Uterus (tissue), 4 donors: ENCODE results near the gene DMPK. TPM values are rescaled to one million over a fixed set of nuclear protein-coding genes. Genes with fewer than 3 reads are reported as not detected.
"Not testable (repeated sequence)": the region's sequence is repeated elsewhere in the genome, so short reads cannot be mapped to it uniquely, and the experiment has no call there.

ENCODE experiments used
- DNase-seq, 2 donors: peaks; one replicate each; pipeline ENCODE4 v3.0.0-alpha.2; 2019 to 2020
- H3K27ac ChIP-seq, 2 donors: fragments of 200-600 bp; sonication (generic); 1 replicate in 1 of 2; 2 replicates in 1 of 2; pipeline ENCODE4 v1.5.1; 2016 to 2018
- H3K27me3 ChIP-seq, 2 donors: fragments of 200-600 bp; sonication (generic); one replicate each; pipeline ENCODE4 v1.5.1; 2018 to 2019; ENCODE audit warnings: control low read depth in 1 of 2
- H3K36me3 ChIP-seq, 2 donors: fragments of 200-600 bp; sonication (generic); one replicate each; pipeline ENCODE4 v1.5.1; 2019; ENCODE audit warnings: control low read depth in 1 of 2
- H3K4me1 ChIP-seq, 2 donors: fragments of 200-600 bp; sonication (generic); one replicate each; pipeline ENCODE4 v1.5.1; 2018 to 2019; ENCODE audit warnings: control low read depth in 1 of 2
- H3K4me3 ChIP-seq, 2 donors: fragments of 200-600 bp; sonication (generic); 1 replicate in 1 of 2; 2 replicates in 1 of 2; pipeline ENCODE4 v1.5.1; 2018 to 2019; ENCODE audit warnings: mild to moderate bottlenecking in 1 of 2
- H3K9me3 ChIP-seq, 2 donors: fragments of 200-600 bp; sonication (generic); one replicate each; pipeline ENCODE4 v1.5.1; 2019; ENCODE audit warnings: control low read depth in 1 of 2
- CTCF ChIP-seq, 4 experiments: fragments of 200-600 bp in 2 of 4; fragments of 450-650 bp in 2 of 4; sonication (generic) in 2 of 4; IDR thresholded peaks; one replicate each; pipeline ENCODE4 v1.5.1; 2016 to 2019; ENCODE audit warnings: antibody characterized with exemption in 4 of 4, mild to moderate bottlenecking in 2 of 4, moderate library complexity in 1 of 4
- POLR2A ChIP-seq, 2 donors: fragments of 450-650 bp; IDR thresholded peaks; one replicate each; pipeline ENCODE4 v1.6.1; 2016; ENCODE audit warnings: antibody characterized with exemption in 2 of 2, mild to moderate bottlenecking in 1 of 2, moderate library complexity in 1 of 2
- intact Hi-C: fragments of 100-400 bp; cut with DNase I; formaldehyde crosslinking; loops from one replicate; pipeline ENCODE4 v1.15.1; 2023; ENCODE audit warnings: low total_unique reads
- total RNA-seq, 4 donors: library from RNA; depleted of rRNA in 3 of 4; stranded (reverse); fragments of >200 nt in 3 of 4; gene quantifications; one replicate each; pipeline versions ENCODE4 v1.1.0 to v1.2.4, GENCODE V29; 2014 to 2023
- donor health status: DM: yes; HTN: yes; CAD: no.

Gene DMPK
- total RNA-seq, 4 donors from 2014 or later = 15.3 to 211 (median 43.8) TPM

GRCh38 chr19:45733160-45733810 lies 49.0 kb downstream of the DMPK start, which contains the start of gene MEIOSIN:
MEIOSIN (plus strand) TSS chr19:45733439; CDS start chr19:45735377, 1,938 bp downstream.
- DNase-seq = no peak

GRCh38 chr19:45730368-45731288 lies 51.7 kb downstream of the DMPK start, which contains the start of gene FBXO46:
FBXO46 (minus strand) TSS chr19:45730896; CDS start chr19:45713495, 17,401 bp downstream.
- H3K36me3 ChIP-seq = no peaks in the 10 kb centered on the region
- no peaks in the 10 kb centered on the region for H3K27me3 ChIP-seq
- peak within 1 kb of the TSS; percentile 72 to 73 for H3K27ac ChIP-seq
- intact Hi-C loops = no loop called here
- H3K4me1 ChIP-seq = peaks cover 0 to 4% of the 10 kb centered on the region in 2 donors
- peak; percentile 97 for DNase-seq
- no peaks in the 10 kb centered on the region for H3K9me3 ChIP-seq
- TF ChIP-seq CTCF (IDR thresholded peaks at IDR 0.05) (peak in 1 of 4 experiments; percentile 37), POLR2A (IDR thresholded peaks at IDR 0.05) (peak; percentile 76 to 77)
- H3K4me3 ChIP-seq = peak within 1 kb of the TSS; percentile 89 to 94

More at GRCh38 chr19:45733160-45733810, 49.0 kb downstream of the DMPK start, which contains the start of gene MEIOSIN:
- H3K4me3 ChIP-seq = no peak within 1 kb of the TSS
- H3K36me3 ChIP-seq = no peaks in the 10 kb centered on the region
- H3K27me3 ChIP-seq = no peaks in the 10 kb centered on the region
- no peak within 1 kb of the TSS for H3K27ac ChIP-seq
- H3K9me3 ChIP-seq = no peaks in the 10 kb centered on the region
- TF ChIP-seq CTCF (IDR thresholded peaks at IDR 0.05) (no peak), POLR2A (IDR thresholded peaks at IDR 0.05) (no peak)
- peaks cover 0 to 4% of the 10 kb centered on the region in 2 donors for H3K4me1 ChIP-seq
- intact Hi-C loops = no loop called here

- H3K27ac ChIP-seq = peak overlapping the region; percentile 72 to 73
- intact Hi-C loops = no loop called here
- H3K36me3 ChIP-seq = no peaks in the 10 kb centered on the region
Observed at GRCh38 chr19:45729800-45730290, 52.4 kb downstream of the DMPK start.

DNA sequence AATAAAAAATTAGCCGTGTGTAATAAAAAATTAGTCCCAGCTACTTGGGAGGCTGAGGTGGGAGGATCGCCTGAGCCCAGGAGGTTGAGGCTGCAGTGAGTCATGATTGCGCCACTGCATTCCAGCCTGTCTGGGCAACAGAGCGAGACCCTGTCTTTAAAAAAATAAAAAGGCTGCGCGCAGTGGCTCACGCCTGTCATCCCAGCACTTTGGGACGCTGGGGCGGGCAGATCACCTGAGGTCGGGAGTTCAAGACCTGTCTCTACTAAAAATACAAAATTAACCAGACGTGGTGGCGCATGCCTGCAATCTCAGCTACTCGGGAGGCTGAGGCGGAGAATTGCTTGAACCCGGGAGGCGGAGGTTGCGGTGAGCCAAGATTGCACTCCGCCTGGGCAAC lies 53.6 kb downstream of the DMPK start:
- H3K4me3 ChIP-seq, DNase-seq, H3K27ac ChIP-seq, H3K27me3 ChIP-seq, H3K4me1 ChIP-seq, intact Hi-C loops, H3K9me3 ChIP-seq, H3K36me3 ChIP-seq: not testable (repeated sequence)

More at GRCh38 chr19:45729800-45730290, 52.4 kb downstream of the DMPK start:
- Histone ChIP-seq H3K4me1 (peaks cover 0 to 4% of the 10 kb centered on the region in 2 donors), H3K9me3 (no peaks in the 10 kb centered on the region), H3K27me3 (no peaks in the 10 kb centered on the region), H3K4me3 (peak overlapping the region; percentile 89 to 94)
- DNase-seq = no peak
- TF ChIP-seq CTCF (IDR thresholded peaks at IDR 0.05) (no peak), POLR2A (IDR thresholded peaks at IDR 0.05) (no peak)

GRCh38 chr19:45720065-45720464 lies 62.2 kb downstream of the DMPK start:
- DNase-seq, H3K27me3 ChIP-seq, intact Hi-C loops, H3K27ac ChIP-seq, H3K4me1 ChIP-seq, H3K9me3 ChIP-seq, H3K36me3 ChIP-seq, H3K4me3 ChIP-seq: not testable (repeated sequence)

Other genes with a start within 250 kb of the DMPK start
- 1 to 10 TPM; 2.8 to 9.1 (median 5.1) TPM for gene OPA3, start 197.7 kb downstream of the DMPK start, total RNA-seq
- 10 to 100 TPM in 1 of 4 donors, 1 to 10 TPM in 2, under 1 TPM in 1; 0.62 to 13.5 (median 6.6) TPM for gene GPR4, start 180.3 kb downstream of the DMPK start, total RNA-seq
- gene EML2, start 143.1 kb downstream of the DMPK start, total RNA-seq = 10 to 100 TPM in 2 of 4 donors, 1 to 10 TPM in 2; 1.2 to 18.4 (median 11.6) TPM
- under 1 TPM in 1 of 4 donors, not detected in 3; 0.98 TPM for gene GIPR, start 114.3 kb downstream of the DMPK start, total RNA-seq
- gene SNRPD2, start 90.5 kb downstream of the DMPK start, total RNA-seq = 100 to 1,000 TPM in 3 of 4 donors, 10 to 100 TPM in 1; 96.0 to 386 (median 310) TPM
- 10 to 100 TPM in 1 of 4 donors, 1 to 10 TPM in 2, not detected in 1; 6.5 to 18.2 (median 9.5) TPM for gene QPCTL, start 89.8 kb downstream of the DMPK start, total RNA-seq
- 10 to 100 TPM in 3 of 4 donors, 1 to 10 TPM in 1; 7.0 to 36.1 (median 15.2) TPM for gene FBXO46, start 51.6 kb downstream of the DMPK start, total RNA-seq
- gene MEIOSIN, start 49.1 kb downstream of the DMPK start, total RNA-seq = not detected
- 10 to 100 TPM in 2 of 4 donors, 1 to 10 TPM in 2; 4.4 to 48.9 (median 12.5) TPM for gene SIX5, start 13.2 kb downstream of the DMPK start, total RNA-seq
- 100 to 1,000 TPM in 1 of 4 donors, 10 to 100 TPM in 2, 1 to 10 TPM in 1; 4.4 to 103 (median 36.9) TPM for gene DMWD, start 10.4 kb upstream of the DMPK start, total RNA-seq
- gene RSPH6A, start 32.8 kb upstream of the DMPK start, total RNA-seq = under 1 TPM in 2 of 4 donors, not detected in 2; 0.14 to 0.40 TPM
- gene SYMPK, start 80.7 kb upstream of the DMPK start, total RNA-seq = 10 to 100 TPM; 32.0 to 72.6 (median 46.4) TPM
- not detected for gene FOXA3, start 81.8 kb upstream of the DMPK start, total RNA-seq
- 10 to 100 TPM in 3 of 4 donors, 1 to 10 TPM in 1; 8.2 to 38.4 (median 23.3) TPM for gene IRF2BP1, start 103.7 kb upstream of the DMPK start, total RNA-seq
- 10 to 100 TPM in 1 of 4 donors, 1 to 10 TPM in 2, under 1 TPM in 1; 0.62 to 13.2 (median 2.8) TPM for gene MYPOP, start 120.1 kb upstream of the DMPK start, total RNA-seq
- gene NANOS2, start 132.3 kb upstream of the DMPK start, total RNA-seq = not detected
- gene NOVA2, start 191.4 kb upstream of the DMPK start, total RNA-seq = 10 to 100 TPM in 1 of 4 donors, 1 to 10 TPM in 3; 1.5 to 17.6 (median 2.4) TPM
- gene CCDC61, start 213.0 kb upstream of the DMPK start, total RNA-seq = 10 to 100 TPM in 2 of 4 donors, 1 to 10 TPM in 2; 1.2 to 21.5 (median 10.1) TPM
- gene PGLYRP1, start 240.6 kb upstream of the DMPK start, total RNA-seq = not detected